HG03378 (cell line): ENCODE measurements around the gene CACTIN.

ENCODE experiments used
- ATAC-seq: cut with Tn5 transposase; IDR thresholded peaks from one replicate; pipeline ENCODE4 v1.9.1; 2021; ENCODE audit warnings: mild to moderate bottlenecking, moderate library complexity; ENCODE audit not compliant: unreplicated experiment

CACTIN gene

DNA sequence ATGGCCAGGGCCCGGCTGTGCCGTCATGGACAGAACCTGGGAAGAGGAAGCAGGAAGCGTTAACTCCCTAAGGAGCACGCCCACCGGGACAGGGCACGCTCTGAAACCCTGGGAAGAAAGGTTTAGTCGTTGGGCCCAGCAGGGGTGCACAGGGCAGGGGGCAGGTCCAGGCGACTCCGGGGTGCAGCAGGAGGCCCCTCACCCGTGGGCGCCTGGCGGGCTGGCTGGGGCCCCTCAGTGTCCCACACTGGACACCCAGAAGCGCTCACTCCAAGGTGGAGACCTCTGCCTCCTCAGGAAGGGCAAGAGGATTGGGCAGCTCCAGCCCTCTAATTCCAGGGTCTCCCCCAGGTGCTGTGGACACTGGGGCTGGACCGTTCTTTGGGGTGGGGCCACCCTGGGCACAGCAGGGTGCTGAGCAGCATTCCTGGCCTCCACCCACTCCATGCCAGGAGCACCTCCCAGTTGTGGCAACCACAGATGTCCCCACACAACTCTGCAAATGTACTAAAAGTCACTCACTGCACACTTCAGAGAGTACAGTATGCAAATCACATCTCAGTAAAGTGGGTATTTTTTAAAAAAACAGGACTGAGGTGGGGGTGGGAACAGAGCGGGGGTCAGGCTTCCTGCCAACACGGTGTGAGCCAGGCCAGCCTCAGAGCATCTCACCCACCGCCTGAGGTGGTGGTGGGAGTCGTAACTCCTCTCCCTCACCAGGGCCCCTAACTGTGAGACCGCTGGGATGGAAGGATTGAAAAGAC lies 38.5 kb upstream of the CACTIN start:
- no peak for ATAC-seq

DNA sequence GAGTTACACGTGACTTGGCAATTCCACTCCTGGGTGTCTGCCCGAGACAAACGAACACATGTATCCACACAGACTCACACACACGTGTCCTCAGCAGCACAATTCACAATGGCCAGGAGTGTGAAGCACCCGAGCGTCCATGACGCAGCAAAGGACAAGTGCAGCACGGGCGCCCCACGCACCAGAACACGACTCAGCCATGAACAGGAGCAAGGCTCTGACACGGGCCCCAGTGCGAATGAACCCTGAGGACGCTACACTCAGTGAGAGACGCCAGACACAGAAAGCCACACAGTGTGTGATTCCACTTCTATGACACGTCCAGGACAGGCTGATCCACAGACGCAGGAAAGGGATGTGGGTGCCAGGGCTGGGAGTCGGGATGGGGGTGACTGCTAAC lies 37.2 kb upstream of the CACTIN start:
- no peak for ATAC-seq

DNA sequence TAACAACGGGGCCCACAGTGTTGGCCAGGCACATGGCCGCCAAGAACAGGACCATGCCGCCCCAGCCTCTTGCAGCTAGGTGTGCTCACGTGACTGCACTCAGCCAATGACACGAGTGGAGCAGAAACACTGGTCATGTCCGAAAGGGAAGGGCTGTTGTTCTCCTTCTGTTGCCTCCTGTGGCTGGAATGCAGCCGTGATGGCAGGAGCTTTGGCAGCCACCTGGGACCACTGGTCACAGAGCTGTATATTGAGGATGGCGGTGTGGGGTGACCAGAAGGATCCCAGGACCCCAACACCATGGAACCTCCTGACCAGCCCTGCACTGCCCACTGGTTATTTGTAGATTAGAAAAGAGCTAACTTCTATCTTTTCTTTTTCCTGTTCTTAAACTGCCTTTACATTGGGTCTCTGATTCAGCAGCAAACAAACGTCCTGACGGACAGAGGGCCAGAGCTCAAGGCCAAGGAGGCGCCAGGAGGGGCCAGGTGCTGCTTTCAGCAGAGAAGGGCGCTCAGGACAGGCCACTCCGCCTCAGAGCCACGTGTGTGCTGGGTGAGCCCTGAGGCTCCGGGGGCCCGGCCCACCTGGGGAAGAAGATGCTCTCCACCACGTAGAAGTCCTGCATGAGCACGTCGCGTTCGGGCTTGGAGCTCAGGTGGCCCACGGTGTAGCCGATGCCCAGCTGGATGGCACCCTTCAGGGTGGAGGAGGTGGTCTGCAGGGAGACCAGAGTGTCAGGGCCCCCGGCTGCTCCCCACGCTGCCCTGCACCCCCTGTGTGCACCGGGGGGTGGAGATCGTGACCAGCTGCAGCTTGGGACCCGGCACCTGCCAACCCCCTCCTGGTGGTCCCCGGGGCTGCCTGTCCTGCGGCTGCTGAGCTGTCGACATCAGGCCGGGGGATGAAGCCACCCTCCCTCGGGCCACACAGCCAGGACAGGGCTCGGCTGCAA lies 35.0 kb upstream of the CACTIN start:
- ATAC-seq = no peak

DNA sequence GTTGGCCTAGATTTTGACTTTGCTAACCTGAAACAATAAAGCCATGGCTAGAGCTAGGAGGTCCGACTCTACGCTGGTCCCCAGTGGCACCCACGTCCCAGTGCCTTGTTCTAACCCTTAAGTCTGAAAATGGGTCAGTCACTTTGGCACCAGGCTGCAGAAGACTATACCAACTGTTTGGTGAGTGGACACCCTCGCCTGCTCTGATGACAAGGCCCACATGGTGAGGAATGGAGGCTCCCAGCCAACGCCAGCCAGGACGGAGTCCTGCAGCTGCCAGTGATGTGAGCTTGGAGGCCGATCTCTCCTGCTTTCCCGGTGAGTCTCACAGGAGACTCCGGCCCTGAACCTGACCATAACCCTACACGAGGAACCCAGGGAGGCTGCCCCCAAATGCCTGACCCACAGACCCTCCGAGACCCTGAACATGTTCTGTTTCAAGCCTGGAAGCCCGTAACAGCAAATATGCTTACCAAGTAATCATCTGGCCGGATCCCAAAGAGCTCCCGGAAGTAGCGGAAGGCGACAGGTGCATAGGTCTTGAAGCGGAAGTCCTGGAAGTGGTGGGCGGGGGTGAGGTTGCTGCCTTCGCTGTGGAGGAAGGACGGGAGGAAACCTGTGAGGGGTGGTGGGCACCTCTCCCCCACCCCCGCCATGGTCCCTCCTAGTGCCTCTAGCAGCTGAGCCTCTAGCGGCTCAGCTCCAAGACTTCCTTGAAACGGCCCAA lies 34.1 kb upstream of the CACTIN start:
- ATAC-seq = no peak

DNA sequence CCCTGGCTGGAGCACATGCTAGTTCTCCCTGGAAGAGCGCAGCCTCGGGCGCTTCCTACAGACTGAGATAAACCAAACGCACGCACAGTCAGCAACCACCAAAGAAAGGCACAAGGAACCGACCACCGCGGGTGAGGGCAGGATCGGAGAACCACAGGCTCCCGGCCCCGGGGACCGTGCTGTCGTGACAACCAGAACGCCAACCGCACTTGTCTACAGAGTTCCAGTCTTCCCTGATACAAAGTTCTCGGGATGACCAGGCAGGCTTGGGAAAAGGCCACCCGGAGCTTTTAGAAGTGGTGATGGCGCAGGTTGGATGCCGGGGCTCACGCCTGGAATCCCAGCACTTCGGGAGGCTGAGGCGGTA lies 33.1 kb upstream of the CACTIN start:
- ATAC-seq = no peak

DNA sequence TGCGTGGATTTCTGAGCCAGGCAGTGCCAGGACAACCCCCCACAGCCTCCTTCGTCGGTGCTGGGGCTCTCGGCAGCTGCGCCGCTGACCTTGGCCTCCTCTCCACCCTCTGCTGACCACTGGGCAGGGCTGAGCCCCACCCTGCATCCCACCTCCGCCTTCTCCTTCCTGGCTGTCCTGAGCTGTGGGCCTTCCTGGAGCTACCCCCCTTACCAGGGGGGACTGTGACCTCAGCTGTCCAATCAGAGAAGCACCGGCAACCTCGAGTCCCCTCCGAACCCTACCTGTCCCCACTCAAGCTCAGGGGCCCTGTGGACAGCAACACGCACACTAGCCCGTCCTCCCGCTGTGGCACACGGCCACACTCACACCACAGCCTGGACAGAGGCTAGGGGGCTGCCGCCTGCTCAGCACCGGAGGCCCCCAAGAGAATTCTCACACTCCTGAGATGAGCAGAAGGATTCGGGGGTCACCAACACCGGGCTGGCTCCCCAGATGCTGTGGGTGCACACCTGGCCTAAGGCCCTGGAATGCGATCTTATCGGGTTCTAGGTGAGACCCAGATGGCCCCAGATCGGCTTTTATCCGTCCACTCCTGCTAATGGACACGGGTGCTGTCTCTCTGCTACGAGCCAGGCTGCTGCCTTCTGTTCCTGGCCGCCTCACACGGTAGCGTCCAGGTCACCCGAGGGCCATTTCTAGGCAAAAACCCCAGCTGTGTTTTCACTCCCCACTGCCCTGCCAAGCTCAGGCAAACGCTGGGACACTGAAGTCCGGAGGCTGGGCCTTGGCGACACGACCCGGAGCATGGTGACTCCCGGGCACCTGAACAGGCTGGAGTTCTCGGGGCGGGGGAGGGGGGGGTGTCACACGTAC lies 32.5 kb upstream of the CACTIN start:
- ATAC-seq = no peak

DNA sequence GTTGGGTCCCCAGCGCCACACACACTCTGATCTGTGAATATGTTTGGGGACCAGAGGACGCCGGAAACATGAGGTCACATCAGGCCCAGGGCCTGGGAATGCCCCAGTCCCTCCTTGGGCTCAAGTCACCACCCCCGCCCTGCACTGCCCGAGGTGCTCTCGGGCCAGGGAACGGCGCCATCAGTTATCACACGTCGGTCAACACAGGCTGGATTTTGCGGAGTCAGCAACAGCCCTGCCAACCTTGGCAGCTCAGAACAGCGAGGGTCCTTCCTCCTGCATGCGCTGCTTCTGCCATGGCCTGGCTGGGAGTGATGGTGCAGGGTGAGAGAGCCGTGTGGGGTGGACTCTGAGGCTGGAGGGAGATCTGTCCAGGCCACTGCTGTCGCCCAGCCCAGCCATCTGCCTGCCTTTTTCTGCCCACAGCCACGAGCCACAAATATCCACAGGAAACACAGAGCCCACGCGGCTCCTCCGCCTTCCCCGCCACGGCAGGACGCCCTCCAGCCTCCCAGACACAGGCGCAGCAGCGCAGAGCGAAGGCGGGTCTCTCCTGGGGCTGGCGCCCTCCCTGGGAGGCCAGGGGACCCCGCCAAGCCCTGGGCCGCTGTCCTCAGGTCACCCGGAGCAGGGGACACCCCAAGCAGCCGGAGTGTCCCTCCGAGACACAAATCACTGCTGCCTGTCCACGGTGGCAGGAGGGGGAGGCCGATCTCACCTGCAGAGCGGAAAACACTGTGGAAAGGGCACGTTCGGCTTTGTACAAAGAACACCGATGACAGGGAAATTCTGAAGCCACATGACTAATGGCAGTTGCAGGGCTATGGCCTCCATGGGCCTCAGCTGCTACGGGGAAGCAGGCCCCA lies 31.6 kb upstream of the CACTIN start:
- no peak for ATAC-seq

DNA sequence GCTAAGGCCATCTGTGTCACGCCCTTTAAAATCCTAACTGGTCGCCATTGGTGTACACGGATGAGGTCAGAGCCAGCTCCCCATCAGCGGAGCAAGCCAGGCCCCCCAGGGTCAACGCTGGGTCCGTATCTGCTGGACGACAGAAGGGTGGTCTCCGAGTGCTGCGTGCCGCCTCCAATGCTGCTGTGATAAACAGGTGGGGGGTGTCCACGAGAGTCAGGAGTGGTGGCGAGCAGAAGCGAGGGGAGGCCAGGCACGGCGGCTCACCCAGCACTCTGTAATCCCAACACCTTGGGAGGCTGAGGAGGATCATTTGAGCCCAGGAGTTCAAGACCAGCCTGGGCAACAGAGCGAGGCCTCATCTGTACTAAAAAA lies 30.8 kb upstream of the CACTIN start:
- no peak for ATAC-seq

DNA sequence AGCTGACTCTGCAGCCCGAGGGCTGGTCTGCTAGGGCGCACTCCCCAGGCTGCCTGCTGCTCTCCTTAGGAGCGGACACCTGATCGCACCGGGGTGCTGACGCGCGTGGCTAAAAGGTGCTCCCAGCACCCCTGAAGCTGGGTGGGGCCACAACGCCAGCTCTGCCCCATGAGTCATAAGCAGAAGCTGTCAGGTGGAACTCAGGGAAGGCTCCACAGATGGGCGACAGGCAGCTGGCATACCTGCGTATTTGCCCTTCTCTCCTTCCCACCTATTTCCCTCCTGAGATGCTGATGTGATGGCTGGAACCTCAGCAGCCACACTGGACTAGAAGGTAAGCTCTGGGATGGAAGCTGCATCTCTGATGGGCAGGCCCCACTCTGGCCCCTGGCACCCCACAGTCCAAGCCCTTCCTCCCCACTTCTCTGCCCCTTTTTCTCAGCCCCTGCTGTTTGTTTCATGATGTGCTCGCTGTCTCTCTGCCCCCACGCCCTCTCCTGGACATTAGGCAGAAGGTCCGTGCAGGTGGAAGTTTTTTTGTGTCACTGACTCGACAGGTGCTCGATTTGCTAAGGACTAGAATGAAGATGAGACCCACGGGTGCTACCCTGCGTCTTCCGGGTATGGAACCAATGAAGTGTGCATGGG lies 30.3 kb upstream of the CACTIN start:
- ATAC-seq = no peak

DNA sequence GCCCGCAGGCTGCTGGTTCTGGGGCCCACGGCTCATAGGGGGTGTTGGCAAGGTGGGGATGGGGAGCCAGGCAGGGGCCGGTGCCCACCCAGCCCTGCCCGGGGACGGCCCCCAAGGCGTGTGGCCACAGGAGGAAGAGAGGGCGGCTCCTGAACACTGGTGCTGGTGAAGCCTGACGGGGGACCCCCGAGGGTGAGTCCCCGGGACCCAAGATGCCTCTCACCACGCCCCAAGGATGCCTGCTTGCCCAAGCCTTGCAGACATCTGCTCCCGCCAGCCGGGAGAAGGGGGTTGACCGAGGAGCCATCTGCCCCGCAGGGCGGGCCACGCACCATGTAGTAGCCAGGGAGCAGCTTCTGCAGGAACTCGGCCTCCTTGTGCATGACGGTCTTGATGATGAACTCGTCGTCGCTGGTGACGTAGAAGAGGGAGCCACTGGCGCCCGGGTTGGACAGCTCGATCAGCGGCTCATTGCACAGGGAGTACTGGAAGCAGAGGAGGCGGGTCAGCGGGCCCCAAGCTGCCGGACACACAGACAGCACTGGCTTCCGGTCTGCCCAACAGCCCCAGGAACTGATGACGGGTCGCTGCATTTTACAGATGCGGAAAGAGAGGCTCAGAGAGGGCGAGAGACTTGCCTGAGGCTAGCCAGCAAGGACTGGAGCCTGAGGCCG lies 29.6 kb upstream of the CACTIN start:
- ATAC-seq = no peak

DNA sequence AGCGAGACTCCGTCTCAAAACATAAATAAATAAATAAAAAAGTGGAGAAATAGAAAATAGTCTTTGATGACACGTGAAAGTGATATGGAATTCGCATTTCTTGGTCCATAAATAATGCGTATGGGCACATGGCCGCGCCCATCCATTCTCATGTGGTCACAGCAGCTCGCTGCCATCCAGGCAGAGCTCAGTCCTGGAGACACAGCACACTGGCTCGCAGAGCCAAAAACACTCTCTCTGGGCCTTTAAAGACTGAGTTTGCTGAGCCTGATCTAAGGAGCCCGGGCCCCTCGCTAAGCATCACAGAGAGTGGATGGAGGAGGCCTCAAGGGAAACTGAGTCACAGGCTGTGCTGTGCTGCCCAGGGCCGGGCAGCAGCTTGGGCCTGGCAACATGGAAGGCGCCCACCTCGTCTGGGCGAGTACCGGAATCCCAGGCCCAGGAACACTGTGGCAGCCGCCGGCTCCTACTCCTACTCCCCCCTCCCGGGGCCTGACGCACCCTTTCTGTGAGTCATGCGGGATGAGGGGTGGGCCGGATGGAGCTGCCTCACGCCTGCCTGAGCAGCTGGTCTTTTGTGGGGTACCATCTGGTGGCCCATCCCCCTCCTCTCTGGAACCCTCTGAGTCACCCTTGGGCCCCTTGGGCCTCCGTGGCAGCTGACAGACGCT lies 28.9 kb upstream of the CACTIN start:
- ATAC-seq = no peak

DNA sequence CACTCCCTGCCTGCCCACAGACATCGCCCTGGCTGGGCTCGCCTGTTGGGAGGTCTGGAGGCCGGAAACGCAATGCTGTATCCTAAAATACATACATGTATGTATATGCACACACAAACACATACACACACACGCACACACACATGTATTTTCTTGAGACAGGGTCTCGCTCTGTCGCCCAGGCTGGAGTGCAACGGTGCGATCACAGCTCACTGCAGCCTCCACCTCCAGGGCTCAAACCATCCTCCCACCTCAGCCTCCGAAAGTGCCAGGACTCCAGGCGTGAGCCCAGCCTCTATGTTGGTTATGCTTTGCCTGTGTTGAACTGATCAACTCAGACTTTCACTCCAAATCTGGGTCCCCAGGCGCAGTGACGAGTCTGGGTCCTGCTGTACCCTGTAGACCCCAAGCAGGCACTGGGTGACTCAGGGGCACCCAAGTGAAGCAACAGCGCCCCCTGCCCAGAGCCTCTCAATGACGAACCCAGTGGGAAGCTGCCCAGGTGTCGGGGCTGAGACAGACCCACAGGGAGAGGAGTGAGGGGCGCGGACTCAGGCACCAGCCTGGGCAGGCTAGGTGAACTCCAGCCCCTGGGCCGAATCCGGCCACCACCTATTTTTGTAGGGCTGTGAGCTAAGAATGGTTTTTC lies 27.4 kb upstream of the CACTIN start:
- no peak for ATAC-seq

DNA sequence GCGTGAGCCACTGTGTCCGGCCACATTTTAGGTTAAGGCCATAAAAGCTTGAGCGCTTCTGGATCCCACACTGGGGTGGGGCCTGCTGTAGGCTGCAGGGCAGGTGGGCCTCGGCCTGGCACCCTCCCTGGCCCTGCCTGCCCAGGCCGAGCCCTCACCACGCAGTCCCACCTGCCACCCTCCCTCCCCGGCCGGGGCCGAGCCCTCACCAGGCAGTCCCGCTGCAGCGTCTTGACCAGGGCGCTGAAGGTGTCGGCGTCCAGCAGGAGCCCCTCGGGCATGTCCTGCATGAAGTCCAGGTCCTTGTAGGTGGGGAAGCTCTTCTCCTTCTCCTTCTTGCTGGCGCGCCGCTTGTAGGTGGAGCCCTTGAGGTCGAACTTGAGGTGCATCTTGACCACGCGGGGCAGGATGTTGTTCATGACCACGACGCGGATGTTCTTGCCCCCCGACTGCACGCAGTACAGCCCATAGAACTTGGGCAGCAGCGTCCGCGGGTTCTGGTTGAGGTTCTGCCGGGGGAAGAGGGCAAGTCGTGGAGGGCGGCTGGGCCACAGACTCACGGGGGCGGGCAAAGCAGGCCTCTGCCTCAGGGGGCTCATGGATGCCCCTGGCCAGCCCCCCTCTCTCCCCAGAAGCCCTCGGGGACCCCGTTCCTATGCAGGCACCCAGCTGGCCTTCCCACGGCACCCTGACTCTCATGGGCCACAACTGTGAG lies 26.6 kb upstream of the CACTIN start:
- no peak for ATAC-seq

DNA sequence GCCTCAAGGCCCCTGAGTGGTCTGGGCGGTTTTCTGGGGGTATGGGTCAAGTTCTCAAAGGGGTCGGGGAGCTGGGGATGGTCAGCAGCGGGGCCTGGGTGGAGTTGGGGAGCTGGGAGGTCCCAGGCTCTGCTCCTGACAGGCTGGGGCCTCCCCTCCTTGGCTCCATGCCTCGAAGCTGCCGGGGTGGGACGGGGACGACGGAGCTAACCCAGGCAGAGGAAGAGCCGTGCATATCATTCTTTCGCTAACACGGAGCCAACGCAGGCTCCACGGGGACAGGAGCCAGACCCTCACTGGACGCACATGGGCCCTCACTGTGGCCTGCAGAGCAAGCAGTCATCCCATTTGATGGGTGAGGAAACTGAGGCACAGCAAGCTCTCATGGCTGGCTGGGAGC lies 25.8 kb upstream of the CACTIN start:
- no peak for ATAC-seq

DNA sequence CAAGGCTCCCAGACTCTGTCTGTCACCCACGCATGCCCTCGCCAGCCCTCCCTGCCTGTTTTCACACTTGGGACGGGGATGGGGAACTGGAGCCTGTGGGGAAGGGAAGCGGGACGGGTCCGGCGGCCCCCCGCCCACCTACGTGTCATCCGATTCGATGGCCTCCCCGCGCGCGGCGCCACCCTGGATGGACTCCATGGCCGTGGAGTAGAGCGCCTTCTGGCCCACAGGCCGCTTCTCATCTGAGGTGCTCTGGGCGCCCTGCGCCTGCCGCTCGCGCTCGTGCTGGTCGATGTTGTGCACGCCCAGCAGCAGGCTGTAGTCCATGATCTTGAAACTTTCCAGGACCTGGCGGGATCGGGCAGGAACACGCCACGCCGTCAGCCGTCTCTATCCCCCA lies 25.1 kb upstream of the CACTIN start:
- no peak for ATAC-seq

DNA sequence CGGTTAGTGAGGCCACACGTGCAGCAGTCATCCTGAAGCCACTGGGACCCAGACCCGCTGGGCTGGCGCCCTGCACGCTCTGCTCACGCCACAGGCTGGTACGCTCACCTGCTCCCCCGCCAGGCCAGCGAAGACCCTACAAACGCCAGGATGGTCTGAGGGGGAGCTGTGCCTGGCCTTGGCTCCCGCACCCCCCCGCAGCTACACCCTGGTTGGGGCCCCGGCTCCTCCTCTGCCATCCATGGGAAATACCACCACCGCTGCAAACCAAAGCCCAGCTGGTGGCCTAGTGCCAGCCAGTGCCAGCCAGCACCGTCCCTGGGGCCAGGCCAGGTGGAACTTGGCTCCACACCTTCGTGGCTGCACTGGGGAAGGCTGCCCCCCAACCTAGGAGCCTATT lies 23.3 kb upstream of the CACTIN start:
- no peak for ATAC-seq
